IPS-18c (cell line): ENCODE measurements around the gene PLCB1.

Experiments
- H3K4me3 ChIP-seq: 2 replicates; pipeline ENCODE4 v1.7.0; 2013; ENCODE audit warnings: low read depth, mild to moderate bottlenecking, low read length, moderate library complexity; ENCODE audit not compliant: insufficient read depth
- H3K9me3 ChIP-seq: one replicate; pipeline ENCODE4 v1.6.1; 2013; ENCODE audit warnings: mild to moderate bottlenecking, low read length, moderate library complexity; ENCODE audit not compliant: control insufficient read depth, insufficient read depth

The PLCB1 gene

DNA sequence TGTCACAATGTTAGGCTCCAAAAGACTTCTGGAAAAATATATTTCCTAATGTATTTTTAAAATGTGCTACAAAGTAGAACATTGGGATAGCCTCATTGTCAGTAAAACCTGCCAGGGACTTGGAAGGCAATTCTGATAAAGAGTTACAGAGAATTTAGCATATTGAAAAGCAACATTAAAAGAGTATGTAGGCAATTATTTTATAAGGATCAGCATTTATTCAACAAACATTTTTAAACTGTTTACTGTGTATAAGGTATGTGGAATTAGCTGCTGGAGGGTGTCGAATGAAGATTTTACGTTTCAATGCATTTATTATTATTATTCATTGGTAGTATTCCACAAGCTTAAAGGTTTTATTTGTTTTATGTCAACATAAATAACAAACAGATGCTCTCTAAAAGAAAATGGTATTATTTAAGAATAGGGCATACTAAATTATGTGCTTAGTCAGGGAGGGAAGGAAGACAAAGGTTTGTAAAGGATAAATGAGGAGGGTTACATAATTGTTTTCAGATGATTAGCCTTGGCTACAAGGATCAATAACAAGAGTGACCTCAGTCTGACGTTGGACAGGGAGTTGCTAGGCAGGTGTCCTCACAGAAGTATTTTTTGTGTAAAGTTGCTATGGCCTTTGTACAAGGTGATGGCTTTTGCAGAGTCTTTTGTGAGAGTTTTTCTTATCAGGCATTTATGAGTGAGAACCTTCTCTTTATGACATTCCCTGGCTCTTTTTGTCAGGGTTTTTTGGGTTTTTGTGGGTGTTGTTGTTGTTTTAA, 623.5 kb downstream of the PLCB1 start:
- Histone ChIP-seq H3K9me3 (no peaks in the 10 kb centered on the region), H3K4me3 (no peak overlapping the region)

DNA sequence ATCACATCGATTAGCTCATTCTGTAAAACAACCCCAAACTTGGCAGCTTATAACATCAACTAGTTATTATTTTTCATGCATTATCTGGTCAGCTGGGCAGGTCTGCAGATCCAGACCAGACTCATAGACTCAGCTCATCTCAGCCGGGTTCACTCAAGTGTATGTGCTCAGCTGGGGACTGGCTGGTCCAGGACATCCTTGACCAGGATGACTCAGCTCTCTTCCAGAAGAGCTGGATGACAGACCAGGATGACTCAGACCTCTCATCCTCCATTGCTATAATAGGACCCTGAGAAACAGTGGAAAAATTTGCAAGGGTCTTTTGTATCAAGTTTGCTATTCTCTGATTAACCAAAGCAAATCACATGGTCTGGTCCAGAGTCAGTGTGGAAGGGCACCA, 624.3 kb downstream of the PLCB1 start:
- Histone ChIP-seq H3K9me3 (no peaks in the 10 kb centered on the region), H3K4me3 (no peak overlapping the region)

GRCh38 chr20:8757146-8757545, 625.1 kb downstream of the PLCB1 start:
- Histone ChIP-seq H3K4me3 (no peak overlapping the region), H3K9me3 (no peaks in the 10 kb centered on the region)

DNA sequence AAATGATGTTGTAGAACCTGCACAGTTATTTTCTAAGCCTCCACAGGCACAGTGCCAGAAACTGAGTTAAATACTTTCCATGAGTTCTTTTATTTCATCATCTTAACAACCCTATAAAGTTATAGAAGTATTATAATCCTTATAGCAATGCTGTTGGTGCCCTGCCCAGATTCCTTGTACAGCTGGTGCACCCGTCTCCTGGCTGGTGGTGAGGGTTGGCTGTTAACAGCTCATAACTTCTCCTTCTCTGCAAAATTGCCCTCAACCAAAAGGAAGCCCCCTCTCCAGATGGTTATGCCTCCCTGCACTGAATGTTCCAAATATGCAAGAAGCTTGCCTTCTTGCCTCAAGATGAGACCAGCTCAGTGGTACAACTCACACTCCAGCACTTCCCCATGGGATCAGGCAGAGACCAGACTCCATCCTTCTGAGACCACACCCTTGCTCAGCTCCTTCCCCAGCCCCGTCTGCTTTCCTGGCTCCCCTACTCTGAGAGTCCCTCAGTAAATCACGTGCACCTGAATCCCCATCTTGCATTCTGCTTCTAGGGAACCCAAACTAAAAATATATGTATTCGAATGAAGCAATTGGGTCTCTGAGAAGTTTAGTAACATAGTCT, 632.4 kb downstream of the PLCB1 start:
- no peaks in the 10 kb centered on the region for H3K9me3 ChIP-seq

DNA sequence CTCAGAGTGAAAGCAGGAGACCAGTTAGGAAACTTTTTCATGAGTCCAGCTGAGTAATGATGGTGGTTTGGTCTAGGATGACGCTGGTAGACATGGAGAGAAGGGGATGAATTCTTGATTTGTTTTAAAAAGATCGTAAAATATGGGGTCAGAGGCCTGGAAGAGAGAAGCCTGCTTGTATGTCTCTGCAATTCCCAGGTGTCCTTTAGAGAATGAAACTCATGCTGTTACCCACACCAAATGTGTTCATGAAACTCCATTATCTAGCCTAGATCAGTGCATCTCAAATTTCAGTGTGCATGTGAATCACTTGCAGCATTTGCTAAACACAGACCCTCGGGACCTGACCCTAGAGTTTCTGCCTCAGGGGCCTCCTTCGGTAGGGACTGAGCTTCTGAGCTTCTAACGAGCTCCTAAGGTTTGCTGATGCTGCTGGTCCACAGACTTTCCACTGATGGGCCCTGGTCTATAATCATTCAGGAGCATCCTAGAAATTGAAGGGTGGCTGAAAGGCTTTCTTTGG, 634.9 kb downstream of the PLCB1 start:
- H3K9me3 ChIP-seq, result no peaks in the 10 kb centered on the region
- no peak overlapping the region for H3K4me3 ChIP-seq

More for the DNA sequence above, 632.4 kb downstream of the PLCB1 start:
- H3K4me3 ChIP-seq, result no peak overlapping the region

DNA sequence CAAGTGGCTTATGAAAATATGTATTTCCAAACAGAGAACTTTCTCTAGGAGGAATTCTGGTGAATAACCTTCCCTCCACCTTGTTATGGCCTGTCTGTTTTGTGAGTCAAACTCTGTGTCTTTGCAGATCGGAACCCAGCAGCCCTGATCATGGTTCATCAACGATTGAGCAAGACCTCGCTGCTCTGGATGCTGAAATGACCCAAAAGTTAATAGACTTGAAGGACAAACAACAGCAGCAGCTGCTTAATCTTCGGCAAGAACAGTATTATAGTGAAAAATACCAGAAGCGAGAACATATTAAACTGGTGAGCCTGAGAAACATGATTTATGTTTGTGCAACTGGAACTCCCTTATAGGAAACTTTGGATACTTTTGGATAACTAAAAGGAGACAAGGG, 642.3 kb downstream of the PLCB1 start:
- no peak overlapping the region for H3K4me3 ChIP-seq
- no peaks in the 10 kb centered on the region for H3K9me3 ChIP-seq

- Histone ChIP-seq H3K9me3 (no peaks in the 10 kb centered on the region), H3K4me3 (no peak overlapping the region)
These were observed 645.8 kb downstream of the PLCB1 start for GRCh38 chr20:8777911-8778310.

GRCh38 chr20:8778387-8778786, 646.3 kb downstream of the PLCB1 start:
- H3K9me3 ChIP-seq, result no peaks in the 10 kb centered on the region
- H3K4me3 ChIP-seq, result no peak overlapping the region

DNA sequence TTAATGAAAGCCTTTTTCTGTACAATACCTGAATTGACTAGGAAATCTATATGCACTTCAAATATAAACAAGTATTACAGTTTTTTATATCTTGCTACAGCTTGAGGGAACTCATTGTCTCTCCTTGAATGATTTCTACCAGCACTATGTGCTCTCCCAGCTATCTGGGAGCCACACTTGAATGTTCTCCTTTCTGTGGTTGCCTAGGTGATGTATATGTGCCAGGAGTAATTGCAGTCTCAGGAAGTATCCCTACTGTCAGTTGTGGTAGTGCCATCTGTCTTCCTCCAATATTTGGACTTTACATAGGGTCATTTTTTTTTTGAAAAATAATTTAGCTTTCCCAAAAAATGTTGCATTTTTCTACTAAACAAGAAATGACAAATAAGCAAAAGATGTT, 648.8 kb downstream of the PLCB1 start:
- H3K4me3 ChIP-seq, result no peak overlapping the region
- no peaks in the 10 kb centered on the region for H3K9me3 ChIP-seq

DNA sequence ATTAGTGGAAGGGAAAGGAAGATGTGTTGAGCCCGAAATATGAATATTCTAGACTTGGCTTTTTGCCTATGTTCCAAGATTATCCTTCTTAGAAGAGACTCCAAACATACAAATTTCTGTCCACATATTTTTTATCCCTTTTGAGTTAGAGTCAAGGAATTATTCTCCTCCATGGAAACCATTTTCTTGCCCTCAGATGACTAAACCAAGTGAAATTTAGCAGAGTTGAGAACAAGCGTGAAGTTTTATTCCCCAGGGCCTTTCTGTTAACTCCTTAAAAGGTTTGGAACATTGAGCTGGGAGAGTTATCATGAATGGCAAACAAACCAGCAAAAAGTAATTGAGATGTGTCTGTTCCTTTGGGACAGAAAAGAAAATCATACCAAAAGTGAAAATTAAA, 650.7 kb downstream of the PLCB1 start:
- Histone ChIP-seq H3K9me3 (no peaks in the 10 kb centered on the region), H3K4me3 (no peak overlapping the region)

- Histone ChIP-seq H3K4me3 (no peak overlapping the region), H3K9me3 (no peaks in the 10 kb centered on the region)
These were observed 651.7 kb downstream of the PLCB1 start for GRCh38 chr20:8783734-8784133.

DNA sequence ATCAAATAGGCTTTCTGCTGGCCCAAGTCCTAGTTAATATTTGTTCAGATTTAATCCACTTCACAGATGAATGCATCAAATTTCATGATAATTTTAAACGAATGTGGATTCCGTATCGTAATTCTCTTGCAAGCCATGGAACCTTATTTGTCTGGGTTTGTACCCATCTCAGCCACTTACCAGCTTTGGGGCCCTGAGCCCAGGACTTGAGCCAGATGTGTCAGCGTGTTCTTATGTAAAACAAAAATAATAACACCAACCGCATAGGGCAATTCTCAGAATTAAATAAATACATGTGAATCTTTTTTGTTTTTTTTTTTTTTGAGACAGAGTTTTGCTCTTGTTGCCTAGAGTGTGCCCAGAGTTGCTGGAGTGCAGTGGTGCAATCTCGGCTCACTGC, 654.3 kb downstream of the PLCB1 start:
- no peaks in the 10 kb centered on the region for H3K9me3 ChIP-seq

DNA sequence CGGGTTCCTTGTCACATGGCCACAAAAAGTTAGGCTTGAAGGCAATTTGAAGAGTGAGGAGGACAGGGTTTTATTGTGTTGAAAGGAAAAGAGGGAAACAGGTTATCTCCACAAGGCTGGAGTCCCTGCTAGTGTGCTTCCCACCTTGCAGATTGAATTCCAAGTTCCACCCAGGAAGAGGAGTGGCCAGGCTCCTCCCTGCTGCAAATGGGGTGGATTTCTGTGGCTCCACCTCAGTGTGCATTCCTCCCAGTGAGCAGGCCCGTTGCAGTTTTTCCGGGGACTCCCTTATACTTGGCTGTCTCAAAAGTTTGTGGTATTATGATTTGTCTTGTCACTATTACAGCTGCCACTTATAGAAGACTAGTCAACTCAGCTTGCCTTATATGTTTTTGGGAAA, 655.0 kb downstream of the PLCB1 start:
- Histone ChIP-seq H3K4me3 (no peak overlapping the region), H3K9me3 (no peaks in the 10 kb centered on the region)

More for the DNA sequence above, 654.3 kb downstream of the PLCB1 start:
- H3K4me3 ChIP-seq, result no peak overlapping the region

- no peaks in the 10 kb centered on the region for H3K9me3 ChIP-seq
- no peak overlapping the region for H3K4me3 ChIP-seq
These were observed 656.2 kb downstream of the PLCB1 start for GRCh38 chr20:8788275-8788674.

GRCh38 chr20:8788831-8789230, 656.8 kb downstream of the PLCB1 start:
- Histone ChIP-seq H3K4me3 (no peak overlapping the region), H3K9me3 (no peaks in the 10 kb centered on the region)

GRCh38 chr20:8790442-8791074, 658.5 kb downstream of the PLCB1 start:
- Histone ChIP-seq H3K9me3 (no peaks in the 10 kb centered on the region), H3K4me3 (no peak overlapping the region)

DNA sequence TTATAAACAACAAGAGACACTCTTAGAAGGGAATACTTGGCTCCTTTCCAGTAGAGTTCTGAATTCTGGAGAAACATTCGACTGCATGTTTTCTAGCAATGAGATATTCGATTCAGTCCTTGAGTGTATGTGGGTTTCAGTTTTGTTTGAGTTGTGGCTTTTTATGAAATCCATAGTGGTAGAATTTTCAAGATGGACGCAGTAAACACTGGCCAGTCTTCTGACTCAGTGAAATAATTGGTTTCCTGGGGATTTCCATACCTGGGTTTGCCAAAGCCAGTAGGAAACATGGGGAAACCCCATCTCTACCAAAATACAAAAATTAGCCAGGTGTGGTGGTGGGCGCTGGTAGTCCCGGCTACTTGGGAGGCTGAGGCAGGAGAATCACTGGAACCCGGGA, 663.3 kb downstream of the PLCB1 start:
- no peaks in the 10 kb centered on the region for H3K9me3 ChIP-seq
- H3K4me3 ChIP-seq, result no peak overlapping the region

GRCh38 chr20:8796088-8796660, 664.1 kb downstream of the PLCB1 start:
- Histone ChIP-seq H3K9me3 (no peaks in the 10 kb centered on the region), H3K4me3 (no peak overlapping the region)
